Measurements from ENCODE around the gene RPP25.
"Not testable (repeated sequence)": the region's sequence is repeated elsewhere in the genome, so short reads cannot be mapped to it uniquely, and the experiment has no call there.

The RPP25 gene

DNA sequence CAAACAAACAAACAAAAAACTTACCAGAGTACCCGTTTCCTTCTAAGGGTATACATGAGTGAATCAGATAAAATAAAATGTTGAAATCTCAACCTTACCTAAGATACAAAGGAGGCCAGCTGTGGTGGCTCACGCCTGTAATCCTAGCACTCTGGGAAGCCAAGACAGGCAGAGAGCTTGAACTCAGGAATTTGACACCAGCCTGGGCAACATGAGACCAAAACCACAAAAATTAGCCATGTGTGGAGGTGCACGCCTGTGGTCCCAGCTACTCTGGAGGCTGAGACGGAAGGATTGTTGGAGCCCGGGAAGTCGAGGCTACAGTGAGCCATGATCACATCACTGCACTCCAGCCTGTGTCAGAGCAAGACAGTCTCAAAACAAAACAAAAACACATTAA, 38.9 kb downstream of the RPP25 start:
- DNase-seq (ENCODE audit: low read depth), result no peak

DNA sequence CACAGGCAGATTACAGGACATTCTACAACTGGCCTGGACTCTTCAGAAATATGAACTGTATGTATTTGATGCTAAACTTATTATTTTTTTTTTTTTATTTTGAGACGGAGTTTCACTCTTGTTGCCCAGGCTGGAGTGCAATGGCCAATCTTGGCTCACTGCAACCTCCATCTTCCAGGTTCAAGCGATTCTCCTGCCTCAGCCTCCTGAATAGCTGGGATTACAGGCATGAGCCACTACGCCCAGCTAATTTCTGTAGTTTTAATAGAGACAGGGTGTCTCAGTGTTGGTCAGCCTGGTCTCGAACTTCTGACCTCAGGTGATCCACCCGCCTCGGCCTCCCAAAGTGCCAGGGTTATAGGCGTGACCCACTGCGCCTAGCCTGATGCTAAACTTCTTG, 42.8 kb downstream of the RPP25 start:
- DNase-seq (ENCODE audit: low read depth), result not testable (repeated sequence)

DNA sequence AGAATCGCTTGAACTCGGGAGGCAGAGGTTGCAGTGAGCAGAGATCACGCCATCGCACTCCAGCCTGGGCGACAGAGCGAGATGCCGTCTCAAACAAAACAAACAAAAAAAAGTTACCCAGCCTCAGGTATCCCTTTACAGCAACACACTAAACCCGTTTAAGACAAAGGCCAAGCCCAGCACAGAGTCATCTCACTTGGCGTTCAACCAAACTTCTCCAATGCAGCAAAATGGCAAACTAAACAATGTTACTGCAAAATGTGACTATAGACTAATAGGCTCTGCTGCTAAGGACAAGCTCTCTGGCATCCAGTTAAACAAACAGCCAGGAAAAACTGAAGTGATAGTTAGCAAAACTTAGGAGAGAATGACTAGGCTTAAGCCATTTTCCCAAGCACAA, 43.5 kb downstream of the RPP25 start:
- DNase-seq (ENCODE audit: low read depth), result no peak

DNA sequence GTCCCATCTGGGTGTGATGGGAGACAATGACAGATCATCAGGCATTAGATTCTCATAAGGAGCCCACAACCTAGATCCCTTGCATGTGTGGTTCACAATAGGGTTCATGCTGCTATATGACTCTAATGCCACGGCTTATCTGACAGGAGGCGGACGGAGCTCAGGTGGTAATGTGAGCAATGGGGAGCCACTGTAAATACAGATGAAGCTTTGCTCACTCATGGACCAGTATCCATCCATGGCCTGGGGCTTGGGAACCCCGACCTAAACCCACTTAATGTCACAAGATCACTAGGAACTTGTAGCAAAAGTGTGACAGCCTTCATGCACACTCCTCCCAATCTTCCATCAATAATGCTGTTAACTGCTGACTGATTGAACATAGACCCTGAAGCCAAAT, 47.9 kb downstream of the RPP25 start:
- no peak for DNase-seq (ENCODE audit: low read depth)

DNA sequence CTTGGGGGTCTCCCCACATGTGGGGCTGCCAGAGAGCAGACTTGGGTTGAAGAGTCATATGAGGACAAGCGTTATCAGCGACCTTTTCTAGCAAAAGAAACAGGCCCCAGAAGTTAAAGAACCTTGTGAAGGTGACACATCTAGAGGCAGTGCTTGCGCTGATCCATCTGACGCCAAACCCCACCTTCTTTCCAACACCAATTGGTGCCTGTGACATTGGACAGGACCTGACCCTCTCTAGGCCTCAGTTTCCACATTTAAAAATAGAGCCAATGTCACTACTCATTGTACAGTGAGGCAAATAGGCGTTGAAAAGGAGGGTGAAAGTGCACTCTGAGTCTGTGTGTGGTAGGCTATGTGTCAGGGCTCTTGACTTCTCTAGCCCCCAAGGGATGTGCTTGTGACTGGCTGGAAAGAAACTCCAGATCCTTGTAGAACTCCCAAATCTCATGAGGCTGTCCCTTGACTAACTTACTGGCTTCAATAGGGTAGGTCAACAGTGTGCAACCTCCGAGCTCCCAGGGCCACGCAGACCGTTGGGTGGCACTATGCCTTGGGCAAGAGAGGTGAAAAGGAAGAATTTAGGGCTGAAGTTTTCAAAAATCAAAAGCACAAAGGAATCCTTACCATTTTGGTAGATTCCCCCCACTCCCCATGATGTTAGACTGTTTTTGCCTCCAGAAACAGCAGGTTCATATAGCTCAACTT, 49.3 kb downstream of the RPP25 start:
- DNase-seq (ENCODE audit: low read depth), result no peak

DNA sequence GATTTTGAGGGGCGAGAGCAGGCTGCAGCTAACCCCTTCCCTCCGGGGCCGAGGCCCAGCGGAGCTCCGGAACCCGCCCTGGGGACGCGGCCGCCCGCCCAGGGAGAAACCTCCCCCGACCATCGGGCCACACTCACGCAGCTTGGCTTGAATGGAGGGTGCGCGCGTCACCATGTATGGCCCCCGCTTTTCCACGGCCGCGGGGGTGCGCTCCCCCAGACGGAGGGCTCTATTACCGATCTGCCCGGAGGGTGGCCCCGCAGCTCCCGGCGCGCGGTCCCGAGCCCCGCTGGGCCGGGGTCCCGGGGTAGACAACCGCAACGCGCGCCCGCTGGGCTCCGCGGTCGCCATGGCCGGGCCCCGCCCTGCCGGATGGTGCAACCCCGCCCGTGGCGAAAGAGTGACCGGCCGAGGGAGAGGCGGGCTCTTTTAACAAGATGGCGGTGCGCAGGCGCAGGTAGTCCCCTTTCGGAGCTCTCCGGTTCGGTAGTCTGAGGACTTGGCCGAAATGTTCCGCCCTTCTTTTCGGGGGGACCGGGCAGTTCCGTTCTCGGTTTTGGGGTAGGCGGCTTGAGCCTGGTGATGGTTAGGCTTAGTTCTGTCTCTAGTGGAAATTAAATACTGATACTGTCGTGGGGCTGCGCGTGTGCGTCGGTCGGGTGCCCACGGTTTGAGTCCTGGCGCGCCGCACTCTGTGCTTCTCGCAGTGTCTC, 50.0 kb downstream of the RPP25 start, which contains the start of gene FAM219B:
Gene FAM219B, minus strand, starts transcription at position 402 of the 713 bp plus-strand sequence. Its CDS starts 51 bp downstream, at position 351.
- no peak for DNase-seq (ENCODE audit: low read depth)

DNA sequence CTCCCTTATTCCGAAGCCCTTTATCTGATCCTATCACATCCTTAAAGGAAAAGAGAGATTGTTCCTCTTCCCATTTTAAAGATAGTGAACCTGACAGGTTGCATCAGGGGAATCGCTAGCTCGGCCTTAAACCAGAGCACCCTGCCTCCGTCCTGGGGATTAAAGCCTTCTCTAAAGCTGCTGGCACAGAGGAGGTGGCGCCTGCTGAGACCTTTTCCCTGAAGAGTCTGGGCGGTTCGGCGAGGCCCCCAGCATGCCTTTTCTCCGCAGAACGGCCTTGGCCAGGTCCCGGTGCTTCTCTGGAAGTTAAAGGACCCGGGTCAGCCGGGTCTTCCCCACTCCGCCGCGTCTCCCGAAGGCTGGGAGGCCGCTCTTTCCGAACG, 50.5 kb downstream of the RPP25 start:
- no peak for DNase-seq (ENCODE audit: low read depth)
